Measurements from ENCODE around the gene SLC39A11.

GRCh38 chr17:72614476-72614870 lies 478.0 kb downstream of the SLC39A11 start:
- TF ChIP-seq TAF1 (IDR thresholded peaks at IDR 0.05; ENCODE audit: low read depth, low read length) (no peak), POLR2A (IDR thresholded peaks at IDR 0.05; ENCODE audit: low read depth, low read length) (no peak), POLR2AphosphoS5 (IDR thresholded peaks at IDR 0.05; ENCODE audit: low read depth, low read length) (no peak), SPI1 (IDR thresholded peaks at IDR 0.05; ENCODE audit: low read depth, low read length) (no peak), PAX5 (IDR thresholded peaks at IDR 0.05; ENCODE audit: insufficient read depth, low read length, severe bottlenecking) (no peak), POU2F2 (IDR thresholded peaks at IDR 0.05; ENCODE audit: low read depth, low read length) (no peak)

Measured in GM12891 (cell line).